MM.1S (cell line): ENCODE results near the gene KIRREL3.

ENCODE experiments used
- DNase-seq: peaks from one replicate; pipeline ENCODE4 v3.0.0-alpha.2; 2015
- H2AFZ ChIP-seq: fragments of 300-600 bp; sonication (generic); 2 replicates; pipeline ENCODE4 v1.6.0; 2016; ENCODE audit warnings: antibody characterized with exemption, low read length
- H3F3A ChIP-seq: fragments of 300-600 bp; sonication (generic); 2 replicates; pipeline ENCODE4 v1.6.1; 2016; ENCODE audit warnings: mild to moderate bottlenecking, antibody characterized with exemption, low read length, moderate library complexity, mixed read lengths; ENCODE audit not compliant: insufficient read depth
- H3K27ac ChIP-seq: fragments of 300-600 bp; sonication (generic); 2 replicates; pipeline ENCODE4 v1.5.1; 2016; ENCODE audit warnings: mild to moderate bottlenecking, low read length
- H3K27me3 ChIP-seq: fragments of 300-600 bp; sonication (generic); replicated peaks from 2 replicates; pipeline ENCODE4 v1.6.0; 2016; ENCODE audit warnings: low read length; ENCODE audit not compliant: insufficient read depth
- H3K36me3 ChIP-seq: fragments of 300-600 bp; sonication (generic); replicated peaks from 2 replicates; pipeline ENCODE4 v1.6.1; 2016; ENCODE audit warnings: mild to moderate bottlenecking, low read length, mixed read lengths; ENCODE audit not compliant: insufficient read depth
- H3K4me1 ChIP-seq: fragments of 300-600 bp; sonication (generic); 2 replicates; pipeline ENCODE4 v1.6.1; 2016; ENCODE audit warnings: low read length, mixed read lengths
- H3K4me2 ChIP-seq: fragments of 300-600 bp; sonication (generic); 2 replicates; pipeline ENCODE4 v1.6.0; 2016; ENCODE audit warnings: low read depth, low read length
- H3K4me3 ChIP-seq: fragments of 300-600 bp; sonication (generic); 2 replicates; pipeline ENCODE4 v1.5.1; 2016; ENCODE audit warnings: low read length, mixed read lengths
- H3K79me2 ChIP-seq: fragments of 300-600 bp; sonication (generic); 2 replicates; pipeline ENCODE4 v1.6.1; 2016; ENCODE audit warnings: mixed run types, low read length, mixed read lengths
- H3K9ac ChIP-seq: fragments of 300-600 bp; sonication (generic); 2 replicates; pipeline ENCODE4 v1.6.1; 2016; ENCODE audit warnings: low read length, mixed read lengths
- H3K9me2 ChIP-seq: fragments of 300-600 bp; sonication (generic); replicated peaks from 2 replicates; pipeline ENCODE4 v1.6.1; 2016; ENCODE audit warnings: mild to moderate bottlenecking, low read length, mixed read lengths; ENCODE audit not compliant: insufficient read depth
- H3K9me3 ChIP-seq: fragments of 300-600 bp; sonication (generic); replicated peaks from 2 replicates; pipeline ENCODE4 v1.6.1; 2016; ENCODE audit warnings: mild to moderate bottlenecking, low read length, mixed read lengths; ENCODE audit not compliant: insufficient read depth
- H4K20me1 ChIP-seq: fragments of 300-600 bp; sonication (generic); 2 replicates; pipeline ENCODE4 v1.6.1; 2016; ENCODE audit warnings: mild to moderate bottlenecking, low read length, moderate library complexity, mixed read lengths; ENCODE audit not compliant: insufficient read depth
- CTCF ChIP-seq: fragments of 300-600 bp; sonication (generic); IDR thresholded peaks from 2 replicates; pipeline ENCODE4 v1.5.1; 2016; ENCODE audit warnings: antibody characterized with exemption, low read length, mixed read lengths
- EZH2 ChIP-seq: fragments of 300-600 bp; sonication (generic); optimal IDR thresholded peaks from 2 replicates; pipeline ENCODE3; 2017; ENCODE audit warnings: low read depth, mild to moderate bottlenecking, antibody characterized with exemption, low read length, mixed read lengths
- EZH2phosphoT487 ChIP-seq: fragments of 300-600 bp; sonication (generic); IDR thresholded peaks from 2 replicates; pipeline ENCODE4 v1.6.1; 2018; ENCODE audit warnings: antibody characterized with exemption, low read length

The KIRREL3 gene

GRCh38 chr11:126466236-126467045, 534.1 kb downstream of the KIRREL3 start:
- peak overlapping the region; percentile 39 for H3K4me3 ChIP-seq
- no peaks in the 10 kb centered on the region for H4K20me1 ChIP-seq
- H3F3A ChIP-seq, result peaks cover 25% of the 10 kb centered on the region
- H3K36me3 ChIP-seq, result no peaks in the 10 kb centered on the region
- H3K27ac ChIP-seq, result peak overlapping the region; percentile 97
- H3K4me2 ChIP-seq, result peak overlapping the region; percentile 96
- TF ChIP-seq EZH2phosphoT487 (no peak), CTCF (no peak), EZH2 (no peak)
- no peaks in the 10 kb centered on the region for H3K9me2 ChIP-seq
- H3K27me3 ChIP-seq, result no peaks in the 10 kb centered on the region
- peak overlapping the region; percentile 46 for H2AFZ ChIP-seq
- peak overlapping the region; percentile 85 for H3K9ac ChIP-seq
- no peaks in the 10 kb centered on the region for H3K79me2 ChIP-seq
- peaks cover 47% of the 10 kb centered on the region for H3K4me1 ChIP-seq
- peak; percentile 43 for DNase-seq
- H3K9me3 ChIP-seq, result no peaks in the 10 kb centered on the region

- Histone ChIP-seq H3K27ac (peak overlapping the region; percentile 97), H3K36me3 (no peaks in the 10 kb centered on the region), H3K79me2 (no peaks in the 10 kb centered on the region), H3K9ac (peak overlapping the region; percentile 85), H4K20me1 (no peaks in the 10 kb centered on the region), H3K4me3 (peak overlapping the region; percentile 39), H3K4me1 (peaks cover 47% of the 10 kb centered on the region), H3K4me2 (peak overlapping the region; percentile 96), H3K9me3 (no peaks in the 10 kb centered on the region), H3K27me3 (no peaks in the 10 kb centered on the region), H3K9me2 (no peaks in the 10 kb centered on the region), H3F3A (peaks cover 25% of the 10 kb centered on the region), H2AFZ (peak overlapping the region; percentile 67; the same call in 1 of the 2 replicates)
- no peak for TF ChIP-seq CTCF
- TF ChIP-seq EZH2phosphoT487, result no peak
- no peak for TF ChIP-seq EZH2
- DNase-seq, result peak; percentile 97
Measured at GRCh38 chr11:126465573-126466188, 534.9 kb downstream of the KIRREL3 start.

- TF ChIP-seq EZH2 (no peak), EZH2phosphoT487 (no peak), CTCF (no peak)
Measured at GRCh38 chr11:126464796-126465195, 535.8 kb downstream of the KIRREL3 start.

More at GRCh38 chr11:126464796-126465195, 535.8 kb downstream of the KIRREL3 start:
- Histone ChIP-seq H3K4me3 (no peak overlapping the region), H3K27ac (peak overlapping the region; percentile 97), H3K4me1 (peaks cover 47% of the 10 kb centered on the region), H3K9me2 (no peaks in the 10 kb centered on the region), H3K4me2 (peak overlapping the region; percentile 96), H3K36me3 (no peaks in the 10 kb centered on the region), H4K20me1 (no peaks in the 10 kb centered on the region), H3K27me3 (no peaks in the 10 kb centered on the region), H3F3A (peaks cover 25% of the 10 kb centered on the region), H3K79me2 (no peaks in the 10 kb centered on the region), H3K9ac (peak overlapping the region; percentile 85), H2AFZ (peak overlapping the region; percentile 67), H3K9me3 (no peaks in the 10 kb centered on the region)
- no peak for DNase-seq
